Peyer's patch (tissue), 4 donors: Measurements from ENCODE around the gene ZCCHC10. TPM values are rescaled to one million over a fixed set of nuclear protein-coding genes. Genes with fewer than 3 reads are reported as not detected.
"Not testable (repeated sequence)": the region's sequence is repeated elsewhere in the genome, so short reads cannot be mapped to it uniquely, and the experiment has no call there.

Experiments used
- DNase-seq, 3 donors: peaks; one replicate each; pipeline ENCODE4 v3.0.0-alpha.2; 2017 to 2019
- H3K27ac ChIP-seq, 4 donors: fragments of 200-600 bp; sonication (generic); one replicate each; pipeline ENCODE4 v1.5.1; 2016 to 2019
- H3K27me3 ChIP-seq, 2 donors: fragments of 200-600 bp; sonication (generic); one replicate each; pipeline ENCODE4 v1.5.1; 2019
- H3K36me3 ChIP-seq, 3 donors: fragments of 200-600 bp; sonication (generic); one replicate each; pipeline ENCODE4 v1.5.1; 2016 to 2019
- H3K4me1 ChIP-seq, 4 donors: fragments of 200-600 bp; sonication (generic); one replicate each; pipeline ENCODE4 v1.5.1; 2016 to 2019
- H3K4me3 ChIP-seq, 4 donors: fragments of 200-600 bp; sonication (generic); 1 replicate in 3 of 4; 2 replicates in 1 of 4; pipeline ENCODE4 v1.5.1; 2016 to 2019; ENCODE audit warnings: mild to moderate bottlenecking in 1 of 4
- H3K9me3 ChIP-seq, 4 donors: fragments of 200-600 bp; sonication (generic); one replicate each; pipeline ENCODE4 v1.5.1; 2016 to 2019; ENCODE audit warnings: mild to moderate bottlenecking in 1 of 4
- CTCF ChIP-seq, 6 experiments: fragments of 450-650 bp in 4 of 6; fragments of 200-600 bp in 2 of 6; sonication (generic) in 1 of 6; IDR thresholded peaks; one replicate each; pipeline ENCODE4 v1.5.1; 2017 to 2019; ENCODE audit warnings: antibody characterized with exemption in 6 of 6, mild to moderate bottlenecking in 3 of 6, moderate library complexity in 1 of 6
- POLR2A ChIP-seq, 2 donors: fragments of 450-650 bp; IDR thresholded peaks; one replicate each; pipeline ENCODE4 v1.5.1; 2017; ENCODE audit warnings: antibody characterized with exemption in 2 of 2, mild to moderate bottlenecking in 2 of 2, moderate library complexity in 2 of 2
- total RNA-seq, 4 donors: library from RNA; depleted of rRNA; stranded (reverse); fragments of >200 nt; gene quantifications; one replicate each; pipeline ENCODE4 v1.1.0, GENCODE V29; 2016

ZCCHC10 gene
- total RNA-seq, 4 donors from 2014 or later = 8.3 to 22.0 (median 21.7) TPM

- Histone ChIP-seq H3K27ac (peak within 1 kb of the TSS; percentile 96 to 99 (median 98)), H3K9me3 (no peaks in the 10 kb centered on the region), H3K4me1 (peaks cover 0 to 21% (median 4%) of the 10 kb centered on the region in 4 donors), H3K27me3 (no peaks in the 10 kb centered on the region), H3K4me3 (peak within 1 kb of the TSS; percentile 79 to 94 (median 88)), H3K36me3 (no peaks in the 10 kb centered on the region)
- DNase-seq = peak; percentile 95 to 98 (median 98)
- TF ChIP-seq CTCF (IDR thresholded peaks at IDR 0.05) = peak in 2 of 6 experiments; percentile 11 to 12
- peak; percentile 97 to 99 for TF ChIP-seq POLR2A (IDR thresholded peaks at IDR 0.05)
These were observed 62.9 kb downstream of the ZCCHC10 start, which contains the start of gene AFF4 for GRCh38 chr5:132963171-132964104. AFF4 (minus strand) TSS chr5:132963634; CDS start chr5:132937189, 26,445 bp downstream.

DNA sequence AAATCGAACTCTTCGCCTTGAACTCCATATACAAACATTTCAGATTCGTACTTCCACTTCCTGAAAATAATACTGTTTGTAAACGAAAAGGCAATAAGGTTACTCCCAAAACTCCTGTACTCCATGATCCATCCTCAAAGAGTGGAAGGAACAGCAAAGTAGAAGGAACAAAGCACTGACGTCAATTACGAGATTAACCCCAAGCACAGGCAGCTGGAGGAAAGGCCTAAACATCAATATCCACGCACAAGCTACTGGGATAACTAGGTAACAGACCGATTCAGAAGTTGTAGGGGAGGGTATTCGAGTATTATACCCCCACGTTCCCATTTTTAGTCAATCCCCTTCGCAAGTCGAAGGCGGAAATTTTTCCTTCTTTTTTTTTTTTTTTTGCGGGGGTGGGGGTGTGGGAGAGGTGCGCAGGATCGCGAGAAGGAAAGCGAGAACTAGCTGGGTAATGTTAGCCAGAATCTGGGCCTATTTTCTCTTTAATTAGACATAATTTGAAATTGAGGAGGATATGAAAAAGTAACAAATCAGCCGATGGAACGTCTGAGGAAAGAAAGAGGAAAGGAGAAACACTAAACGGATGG lies 63.8 kb downstream of the ZCCHC10 start:
- H3K4me1 ChIP-seq = peaks cover 0 to 21% (median 4%) of the 10 kb centered on the region in 4 donors
- H3K27ac ChIP-seq = peak overlapping the region; percentile 96 to 99 (median 98)
- no peak for TF ChIP-seq POLR2A (IDR thresholded peaks at IDR 0.05)
- TF ChIP-seq CTCF (IDR thresholded peaks at IDR 0.05) = peak in 1 of 6 experiments; percentile 3
- no peaks in the 10 kb centered on the region for H3K36me3 ChIP-seq
- DNase-seq = peak in 1 of 3 donors; percentile 52
- peak overlapping the region; percentile 79 to 94 (median 88) for H3K4me3 ChIP-seq
- H3K27me3 ChIP-seq = no peaks in the 10 kb centered on the region
- no peaks in the 10 kb centered on the region for H3K9me3 ChIP-seq

- Histone ChIP-seq H3K4me1 (peaks cover 0 to 21% (median 4%) of the 10 kb centered on the region in 4 donors), H3K36me3 (no peaks in the 10 kb centered on the region), H3K27ac (peak overlapping the region; percentile 96 to 99 (median 98)), H3K4me3 (peak overlapping the region; percentile 79 to 94 (median 88)), H3K9me3 (no peaks in the 10 kb centered on the region), H3K27me3 (no peaks in the 10 kb centered on the region)
- no peak for TF ChIP-seq POLR2A (IDR thresholded peaks at IDR 0.05)
- DNase-seq = no peak
These were observed 64.5 kb downstream of the ZCCHC10 start for GRCh38 chr5:132961887-132962286.

DNA sequence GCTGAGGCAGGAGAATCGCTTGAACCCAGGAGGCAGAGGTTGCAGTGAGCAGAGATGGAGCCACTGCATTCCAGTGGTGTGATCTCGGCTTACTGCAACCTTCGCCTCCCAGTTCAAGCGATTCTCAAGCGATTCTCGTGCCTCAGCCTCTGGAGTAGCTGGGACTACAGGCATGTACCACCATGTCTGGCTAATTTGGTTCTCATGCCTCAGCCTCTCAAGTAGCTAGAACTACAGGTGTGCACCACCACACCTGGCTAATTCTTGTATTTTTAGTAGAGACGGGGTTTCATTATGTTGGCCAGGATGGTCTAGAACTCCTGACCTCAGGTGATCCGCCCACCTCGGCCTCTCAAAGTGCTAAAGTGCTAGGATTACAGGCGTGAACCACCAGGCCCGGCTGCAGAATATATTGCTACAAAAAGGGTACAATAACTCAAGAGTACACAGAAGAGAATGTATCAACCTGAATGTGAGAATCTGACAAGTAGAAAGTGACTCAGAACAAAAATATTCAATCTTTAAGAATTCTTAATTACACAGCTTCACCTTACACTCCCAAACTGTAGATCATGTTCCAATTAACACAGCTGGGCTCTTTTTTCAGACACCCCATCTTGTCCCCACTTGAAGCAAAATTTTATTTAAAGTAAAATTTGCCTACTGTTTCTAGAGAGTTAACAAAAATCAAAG lies 65.1 kb downstream of the ZCCHC10 start:
- H3K9me3 ChIP-seq, DNase-seq, H3K36me3 ChIP-seq, H3K27me3 ChIP-seq: not testable (repeated sequence)
- peaks cover 0 to 21% (median 4%) of the 10 kb centered on the region in 4 donors for H3K4me1 ChIP-seq
- H3K27ac ChIP-seq = peak overlapping the region in 1 of 4 donors; percentile 99
- H3K4me3 ChIP-seq = peak overlapping the region in 3 of 4 donors; percentile 86 to 94 (median 90)

DNA sequence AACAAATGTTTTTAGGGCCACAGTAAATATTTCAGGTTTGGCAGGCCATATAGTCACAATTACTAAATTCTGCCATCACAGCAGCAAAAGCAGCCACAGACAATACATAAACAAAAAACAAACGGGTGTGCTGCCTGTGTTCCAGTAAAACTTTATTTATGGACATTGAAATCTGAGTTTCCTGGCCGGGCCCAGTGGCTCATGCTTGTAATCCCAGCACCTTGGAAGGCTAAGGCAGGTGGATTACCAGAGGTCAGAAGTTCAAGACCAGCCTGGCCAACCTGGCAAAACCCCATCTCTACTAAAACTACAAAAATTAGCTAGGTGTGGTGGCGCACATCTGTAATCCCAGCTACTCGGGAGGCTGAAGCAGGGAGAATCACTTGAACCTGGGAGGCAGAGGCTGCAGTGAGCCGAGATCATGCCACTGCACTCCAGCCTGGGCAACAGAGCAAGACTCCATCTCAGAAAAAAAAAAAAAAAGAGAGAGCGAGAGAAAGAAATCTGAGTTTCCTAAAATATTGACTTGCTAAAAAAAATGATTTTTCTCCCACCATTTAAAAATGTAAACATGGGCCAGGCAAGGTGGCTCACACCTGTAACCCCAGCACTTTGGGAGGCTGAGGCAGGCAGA lies 70.1 kb downstream of the ZCCHC10 start:
- not testable (repeated sequence) for H3K27me3 ChIP-seq, H3K27ac ChIP-seq, DNase-seq, H3K9me3 ChIP-seq, H3K4me3 ChIP-seq
- H3K4me1 ChIP-seq = peaks cover 0 to 27% (median 0%) of the 10 kb centered on the region in 4 donors
- H3K36me3 ChIP-seq = peaks cover 0 to 12% (median 0%) of the 10 kb centered on the region in 3 donors

GRCh38 chr5:132953710-132954109 lies 72.6 kb downstream of the ZCCHC10 start:
- Histone ChIP-seq H3K4me3 (no peak overlapping the region), H3K27me3 (no peaks in the 10 kb centered on the region), H3K36me3 (peaks cover 0 to 18% (median 0%) of the 10 kb centered on the region in 3 donors), H3K27ac (no peak overlapping the region), H3K4me1 (peaks cover 0 to 11% (median 0%) of the 10 kb centered on the region in 4 donors), H3K9me3 (no peaks in the 10 kb centered on the region)
- DNase-seq = no peak
- TF ChIP-seq CTCF (IDR thresholded peaks at IDR 0.05) (no peak), POLR2A (IDR thresholded peaks at IDR 0.05) (no peak)
